ENCODE measurements around the gene EGFL7.

DNA sequence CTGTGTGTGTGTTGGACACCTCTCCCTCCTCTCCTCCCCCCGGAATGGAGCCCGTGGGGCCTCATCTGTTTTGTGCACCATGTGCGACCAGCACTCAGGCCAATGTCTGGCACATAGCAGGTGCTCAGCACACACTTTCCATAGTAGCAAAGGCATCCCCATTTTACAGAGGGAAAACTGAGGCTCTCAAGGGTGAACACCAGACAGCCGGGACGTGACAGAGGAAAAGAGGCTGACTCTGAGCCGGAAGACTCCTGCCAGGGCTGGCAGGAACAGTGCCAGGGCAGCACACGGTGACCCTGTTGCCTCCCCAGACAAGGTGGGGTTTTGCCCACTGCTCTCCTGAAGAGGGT, 26.4 kb downstream of the EGFL7 start:
- TF ChIP-seq, protein P1, sequence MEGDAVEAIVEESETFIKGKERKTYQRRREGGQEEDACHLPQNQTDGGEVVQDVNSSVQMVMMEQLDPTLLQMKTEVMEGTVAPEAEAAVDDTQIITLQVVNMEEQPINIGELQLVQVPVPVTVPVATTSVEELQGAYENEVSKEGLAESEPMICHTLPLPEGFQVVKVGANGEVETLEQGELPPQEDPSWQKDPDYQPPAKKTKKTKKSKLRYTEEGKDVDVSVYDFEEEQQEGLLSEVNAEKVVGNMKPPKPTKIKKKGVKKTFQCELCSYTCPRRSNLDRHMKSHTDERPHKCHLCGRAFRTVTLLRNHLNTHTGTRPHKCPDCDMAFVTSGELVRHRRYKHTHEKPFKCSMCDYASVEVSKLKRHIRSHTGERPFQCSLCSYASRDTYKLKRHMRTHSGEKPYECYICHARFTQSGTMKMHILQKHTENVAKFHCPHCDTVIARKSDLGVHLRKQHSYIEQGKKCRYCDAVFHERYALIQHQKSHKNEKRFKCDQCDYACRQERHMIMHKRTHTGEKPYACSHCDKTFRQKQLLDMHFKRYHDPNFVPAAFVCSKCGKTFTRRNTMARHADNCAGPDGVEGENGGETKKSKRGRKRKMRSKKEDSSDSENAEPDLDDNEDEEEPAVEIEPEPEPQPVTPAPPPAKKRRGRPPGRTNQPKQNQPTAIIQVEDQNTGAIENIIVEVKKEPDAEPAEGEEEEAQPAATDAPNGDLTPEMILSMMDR (conservative IDR thresholded peaks at IDR 0.05 in 1 of 2, IDR thresholded peaks at IDR 0.05 in 1 of 2; ENCODE audit: extremely low read depth in 1 of 2, insufficient read depth in 1 of 2, low read depth in 1 of 2, low read length in 2 of 2), result no peak
- no peak for TF ChIP-seq EZH2 (IDR thresholded peaks at IDR 0.05; ENCODE audit: borderline replicate concordance, low read length)
